Nucleus accumbens (tissue), 56 donors: ENCODE measurements around the gene MYO16.

Experiments
- DNase-seq, 56 donors: peaks; one replicate each; lab custom pipeline; 2025; lab: John Stamatoyannopoulos, UW

Gene MYO16

GRCh38 chr13:109159650-109160309, 530.4 kb downstream of the MYO16 start:
- DNase-seq, result no peak

DNA sequence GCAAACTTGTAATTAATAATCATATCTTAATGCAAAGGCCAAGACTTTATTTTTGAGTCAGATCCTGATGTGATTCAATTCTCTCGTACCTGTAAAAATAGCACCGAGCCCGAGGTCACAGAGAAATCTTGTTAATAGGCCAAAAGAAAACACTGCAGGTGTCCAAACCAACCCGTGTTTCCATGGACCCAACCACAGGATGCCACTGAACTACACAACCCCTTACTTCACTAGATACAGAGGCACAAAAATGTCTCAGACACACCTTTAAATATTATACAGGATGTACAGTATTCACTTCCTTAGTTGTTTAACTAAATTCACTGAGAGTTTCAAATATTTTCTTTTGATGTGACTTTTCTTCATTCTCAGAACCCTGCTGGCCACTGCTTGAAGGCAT, 530.9 kb downstream of the MYO16 start:
- DNase-seq, result no peak

- peak in 8 of 56 donors; percentile 8 to 38 (median 20) for DNase-seq
Observed at GRCh38 chr13:109160887-109161669, 531.7 kb downstream of the MYO16 start.

DNA sequence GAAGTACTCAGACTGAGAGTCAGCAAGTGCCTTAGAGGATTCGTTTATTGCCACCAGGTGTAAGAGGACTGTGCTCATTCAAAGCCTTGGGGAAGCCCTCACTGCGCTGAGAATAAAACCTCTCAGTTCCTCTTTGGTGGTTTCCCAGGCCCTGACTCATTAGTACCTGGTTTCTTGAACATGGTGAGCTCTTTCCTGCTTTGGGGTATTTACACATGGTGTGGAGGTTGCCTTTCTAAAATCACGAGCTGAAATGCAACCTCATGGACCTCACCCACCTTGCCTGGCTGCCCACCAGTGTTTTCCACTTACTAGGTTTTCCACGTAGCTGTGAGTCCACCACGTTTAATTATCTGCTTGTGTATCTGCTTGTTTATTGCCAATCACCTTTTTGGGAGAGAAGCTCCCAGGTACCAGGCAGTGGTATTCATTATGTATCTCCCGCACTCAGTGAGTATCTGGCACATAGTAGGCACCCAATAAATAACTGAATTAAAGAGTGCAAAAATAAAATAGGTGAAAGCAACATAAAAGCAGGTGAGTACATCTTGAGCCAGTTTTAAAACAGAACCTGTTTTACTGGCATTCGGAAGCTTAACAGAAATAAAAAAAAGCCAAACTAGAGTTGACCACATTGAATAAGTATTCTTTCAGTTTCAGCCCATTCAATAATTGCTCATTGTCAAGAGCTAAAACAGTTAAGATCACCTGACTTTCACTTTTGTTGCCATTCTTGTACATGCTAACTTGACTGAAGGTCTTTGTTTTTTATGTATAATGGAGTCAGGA, 533.0 kb downstream of the MYO16 start:
- DNase-seq, result no peak

DNA sequence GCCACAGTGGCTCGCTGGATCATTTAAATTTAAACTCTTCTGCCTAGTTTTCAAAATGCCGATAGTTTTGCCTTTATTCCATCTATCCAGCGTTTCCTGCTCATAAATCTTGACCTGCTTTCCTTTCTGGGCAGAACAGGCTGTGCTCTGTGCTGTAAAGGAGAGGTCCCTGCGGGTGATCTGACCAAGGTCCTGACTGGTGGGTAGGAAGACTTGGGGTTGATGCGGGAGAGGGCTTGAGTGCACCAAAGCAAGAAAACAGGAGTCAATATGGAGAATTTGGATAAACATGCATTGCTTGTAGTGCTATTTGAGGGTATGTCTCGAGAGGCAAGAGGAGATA, 533.6 kb downstream of the MYO16 start:
- DNase-seq, result no peak

DNA sequence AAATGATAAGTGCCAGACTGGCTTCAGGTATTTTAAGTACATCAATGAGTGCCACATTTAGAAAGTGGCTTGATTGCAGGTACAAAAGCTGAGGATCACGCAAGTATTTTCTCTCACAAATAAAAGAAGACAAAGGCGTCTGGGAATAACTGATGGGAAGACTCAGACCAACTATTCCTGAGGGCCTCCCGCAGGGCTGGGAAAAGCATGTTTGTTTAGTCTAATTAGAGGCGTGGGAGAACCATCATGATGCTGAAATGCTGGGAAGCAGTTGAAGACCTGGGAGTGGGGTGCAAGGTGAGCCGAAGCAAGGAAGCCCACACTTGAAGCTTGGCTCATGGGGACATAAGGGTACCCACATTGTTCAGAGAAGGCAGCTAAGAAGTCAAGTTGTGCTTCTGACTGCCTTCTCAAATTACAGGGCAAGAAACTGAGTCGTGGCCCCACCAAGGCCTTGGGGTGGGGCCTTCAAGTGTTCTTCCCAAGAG, 536.0 kb downstream of the MYO16 start:
- no peak for DNase-seq

GRCh38 chr13:109166804-109167203, 537.4 kb downstream of the MYO16 start:
- DNase-seq, result no peak

DNA sequence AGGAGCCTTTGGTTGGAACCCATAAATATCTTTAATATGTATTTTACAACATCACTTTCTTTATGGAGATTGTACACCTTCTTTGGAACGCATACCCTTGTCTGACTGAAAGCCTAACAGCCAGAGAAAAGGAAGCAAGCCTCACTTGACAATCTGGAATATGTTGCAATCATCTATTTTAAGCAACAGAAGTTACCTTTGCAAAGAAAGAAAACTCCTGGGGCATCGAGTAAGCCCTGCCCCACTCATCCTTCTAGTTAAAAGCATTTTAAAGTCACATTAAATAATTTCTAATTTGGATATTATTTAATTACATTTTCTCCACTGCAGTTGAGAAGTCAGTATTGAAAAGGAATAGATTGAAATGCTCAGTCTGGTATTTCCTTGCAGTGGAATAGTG, 542.7 kb downstream of the MYO16 start:
- DNase-seq, result no peak

- DNase-seq, result no peak
Observed at GRCh38 chr13:109175666-109176065, 546.3 kb downstream of the MYO16 start.

DNA sequence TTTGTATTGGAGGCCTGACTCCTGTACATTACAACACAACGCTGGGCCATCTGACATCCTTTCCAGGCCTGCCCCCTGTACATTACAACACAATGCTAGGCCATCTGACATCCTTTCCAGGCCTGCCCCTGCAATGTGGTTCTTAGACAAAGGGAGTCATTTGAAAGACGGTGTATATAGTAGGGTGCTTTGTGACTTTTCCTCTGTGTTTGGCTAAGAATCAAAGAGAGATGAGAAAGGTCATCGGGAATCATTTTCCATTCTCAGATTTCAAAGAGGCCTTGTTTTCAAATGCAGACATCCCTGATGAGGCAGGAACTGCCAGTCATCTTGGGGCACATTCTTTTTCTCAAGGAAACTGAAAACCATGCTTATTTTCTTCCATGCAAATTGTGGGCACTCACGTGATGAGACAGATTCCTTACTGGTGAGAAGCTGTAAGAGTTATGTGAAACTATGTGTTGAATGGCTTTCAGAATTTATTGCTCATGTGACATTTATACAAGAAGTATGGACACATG, 551.6 kb downstream of the MYO16 start:
- no peak for DNase-seq

- DNase-seq, result no peak
Observed at GRCh38 chr13:109182777-109183465, 553.5 kb downstream of the MYO16 start.

- no peak for DNase-seq
Observed at GRCh38 chr13:109191413-109191812, 562.0 kb downstream of the MYO16 start.

DNA sequence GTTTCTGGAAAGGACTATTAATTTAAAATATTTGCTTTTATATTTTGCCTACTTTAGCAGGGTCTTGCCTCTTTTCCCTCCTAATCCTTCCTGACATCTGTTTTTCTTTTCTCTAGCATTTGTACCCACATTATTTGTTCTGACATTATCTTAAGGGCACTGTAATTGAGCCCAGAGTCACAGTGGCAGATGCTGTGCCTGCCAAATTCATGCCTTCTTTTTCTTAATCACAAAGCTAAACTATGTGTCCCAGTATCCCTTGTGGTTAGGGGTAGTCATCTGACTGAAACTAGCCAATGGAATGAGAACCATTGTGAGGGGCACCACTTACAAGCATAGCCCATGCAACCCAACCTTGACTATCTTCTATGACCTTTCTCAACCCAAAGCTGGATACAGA, 562.9 kb downstream of the MYO16 start:
- DNase-seq, result no peak

- peak in 11 of 56 donors; percentile 3 to 49 (median 14) for DNase-seq
Observed at GRCh38 chr13:109196948-109197347, 567.5 kb downstream of the MYO16 start.

GRCh38 chr13:109198585-109198984, 569.2 kb downstream of the MYO16 start:
- DNase-seq, result no peak

DNA sequence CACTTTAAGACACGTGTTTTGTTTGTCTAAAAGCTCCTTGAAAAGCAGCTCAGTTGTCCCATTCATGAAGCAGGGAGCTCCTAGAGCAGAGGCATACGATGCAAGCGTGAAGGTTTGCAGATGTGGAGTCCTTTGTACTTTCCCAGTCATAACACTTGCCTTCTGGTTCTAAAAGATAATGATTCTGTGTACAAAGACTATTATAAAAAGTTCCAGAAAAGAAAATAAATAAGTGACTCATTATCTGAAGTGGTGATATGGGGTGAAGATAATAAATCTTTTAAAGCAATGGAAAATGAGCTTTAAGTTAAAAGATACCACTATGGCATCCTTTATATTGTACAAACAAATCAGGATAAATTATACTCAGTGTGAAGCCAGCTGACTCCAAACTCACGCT, 569.9 kb downstream of the MYO16 start:
- DNase-seq, result no peak

DNA sequence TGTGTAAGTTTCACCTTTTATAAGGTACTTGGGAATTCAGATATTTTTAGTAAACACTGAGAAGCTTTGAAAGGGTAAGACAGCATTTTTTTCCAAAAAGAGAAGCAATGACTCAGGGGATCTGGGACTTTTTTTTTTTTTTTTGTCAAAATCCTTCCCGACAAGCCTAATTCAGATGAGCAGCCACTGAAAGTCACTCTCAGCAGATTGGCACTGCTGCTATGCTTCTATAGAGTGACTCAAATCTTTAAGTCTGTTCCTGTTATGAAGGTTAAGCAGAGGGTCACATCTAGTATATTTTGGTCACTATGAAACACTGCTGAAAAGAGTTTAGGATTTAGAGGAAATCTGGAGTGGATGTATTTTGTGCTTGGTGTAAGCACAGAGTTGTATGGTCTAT, 571.1 kb downstream of the MYO16 start:
- no peak for DNase-seq

GRCh38 chr13:109203587-109203986, 574.2 kb downstream of the MYO16 start:
- DNase-seq, result no peak

DNA sequence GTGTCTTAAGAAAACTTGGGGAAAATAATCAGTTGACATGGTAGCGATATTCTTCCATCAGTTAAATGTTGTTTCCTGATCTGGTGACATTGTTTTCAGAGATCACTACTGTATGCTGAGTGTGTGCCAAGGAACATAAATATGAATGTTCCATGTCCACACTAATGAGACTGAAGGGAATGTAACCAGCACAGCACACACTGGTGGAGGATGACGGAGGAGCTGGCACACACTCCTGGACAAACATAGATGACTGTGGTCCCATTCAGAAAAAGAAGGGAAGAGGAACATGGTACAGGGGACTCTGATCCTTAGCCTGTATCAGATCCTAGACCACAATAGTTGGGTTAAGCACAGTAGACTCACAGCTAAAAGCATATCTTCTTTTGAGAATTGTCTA, 574.8 kb downstream of the MYO16 start:
- DNase-seq, result no peak

- no peak for DNase-seq
Observed at GRCh38 chr13:109204657-109205056, 575.2 kb downstream of the MYO16 start.

- DNase-seq, result no peak
Observed at GRCh38 chr13:109205315-109205714, 575.9 kb downstream of the MYO16 start.
